ENCODE measurements around the gene MB.

The MB gene

DNA sequence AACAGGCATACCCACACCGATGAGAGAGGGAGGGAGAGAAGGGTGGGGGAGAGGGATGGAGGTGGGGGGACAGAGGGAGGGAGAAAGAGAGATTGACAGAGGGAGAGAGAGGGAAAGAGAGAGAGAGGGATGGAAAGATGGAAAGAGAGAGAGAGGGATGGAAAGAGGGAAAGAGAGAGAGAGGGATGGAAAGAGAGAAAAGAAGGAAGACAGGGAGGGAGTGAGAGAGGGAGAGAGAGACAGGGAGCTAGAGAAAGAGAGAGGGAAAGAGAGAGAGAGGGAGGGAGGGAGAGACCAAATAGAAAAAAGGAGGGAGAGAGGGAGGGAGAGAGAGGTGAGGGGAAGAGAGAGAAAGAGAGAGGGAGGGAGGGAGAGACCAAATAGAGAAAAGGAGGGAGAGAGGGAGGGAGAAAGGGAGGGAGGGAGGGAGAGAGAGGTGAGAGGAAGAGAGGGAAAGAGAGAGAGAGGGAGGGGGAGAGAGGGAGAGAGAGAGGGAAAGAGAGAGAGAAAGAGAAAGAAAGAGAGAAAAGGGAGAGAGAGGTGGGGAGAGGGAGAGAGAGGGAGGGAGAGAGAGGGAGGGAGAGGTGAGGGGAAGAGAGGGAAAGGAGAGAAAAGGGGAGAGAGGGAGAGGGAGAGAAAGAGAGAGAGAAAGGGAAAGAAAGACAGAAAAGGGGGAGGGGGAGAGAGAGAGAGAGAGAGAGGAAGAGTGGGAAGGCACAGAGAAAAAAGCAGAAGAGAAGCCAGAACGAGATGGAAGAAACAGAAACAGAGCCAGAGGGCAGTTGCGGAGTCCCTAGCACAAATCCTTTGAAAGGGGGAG lies 23.8 kb downstream of the MB start:
- no peak for DNase-seq

DNA sequence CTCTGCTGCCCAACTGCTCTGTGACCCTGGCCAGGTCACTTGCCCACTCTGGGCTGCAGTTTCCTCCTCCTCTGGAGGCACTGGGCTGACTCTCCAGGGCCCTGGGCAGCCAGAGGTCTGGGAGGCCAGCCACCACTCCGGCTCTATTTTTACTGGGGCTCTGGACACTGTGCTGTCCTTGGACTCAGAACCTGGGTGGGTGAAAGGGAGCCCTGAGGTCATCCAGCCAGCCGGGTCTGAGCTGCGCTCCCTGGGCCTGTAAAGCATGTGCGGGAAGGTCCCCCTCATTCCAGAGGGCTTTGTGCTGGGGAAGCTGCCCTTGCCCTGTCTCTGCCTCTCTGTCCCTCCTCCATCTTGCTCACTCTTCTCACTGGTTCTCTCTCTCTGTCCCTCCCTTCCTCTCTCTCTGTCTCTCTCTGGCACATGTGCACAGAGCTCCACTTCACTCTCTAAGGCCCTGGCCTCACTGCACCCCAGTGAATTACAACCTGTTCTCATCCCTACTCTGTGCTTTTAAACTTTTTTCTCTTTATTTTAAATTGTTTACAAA lies 24.6 kb downstream of the MB start:
- DNase-seq: no peak

DNA sequence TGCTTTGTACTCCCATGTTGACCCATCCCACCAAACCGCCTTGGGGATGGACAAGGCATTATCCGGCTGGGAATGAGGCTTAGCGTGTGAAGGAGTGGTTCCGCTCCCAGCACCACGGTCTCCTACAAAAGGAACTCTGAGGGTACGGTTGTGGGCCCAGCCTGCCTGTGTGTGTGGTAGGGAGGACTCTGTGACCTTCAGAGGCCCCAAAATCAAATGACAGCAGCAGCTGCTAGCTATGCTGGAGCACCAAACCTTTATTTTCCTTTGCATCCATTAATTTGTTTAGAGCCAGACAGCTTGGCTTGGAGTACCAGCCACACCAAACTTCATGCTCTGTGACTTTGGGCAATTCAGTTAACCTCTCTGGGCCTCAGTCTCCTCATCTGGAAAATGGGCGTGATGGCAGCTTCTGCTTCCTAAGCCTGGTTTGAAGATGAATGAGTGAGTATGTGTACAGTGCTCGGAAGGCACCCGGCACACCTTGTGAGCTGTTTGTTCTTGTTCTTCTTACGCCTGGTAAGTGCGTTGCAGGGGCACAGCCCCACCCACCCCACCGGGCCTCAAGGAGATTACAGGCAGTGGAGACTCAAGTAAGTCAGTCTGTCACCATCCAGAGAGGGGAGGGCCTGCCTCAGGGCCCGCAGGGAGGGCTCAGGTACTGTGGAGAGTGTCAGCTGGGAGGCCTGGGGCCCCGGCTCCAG lies 25.3 kb downstream of the MB start:
- no peak for DNase-seq

DNA sequence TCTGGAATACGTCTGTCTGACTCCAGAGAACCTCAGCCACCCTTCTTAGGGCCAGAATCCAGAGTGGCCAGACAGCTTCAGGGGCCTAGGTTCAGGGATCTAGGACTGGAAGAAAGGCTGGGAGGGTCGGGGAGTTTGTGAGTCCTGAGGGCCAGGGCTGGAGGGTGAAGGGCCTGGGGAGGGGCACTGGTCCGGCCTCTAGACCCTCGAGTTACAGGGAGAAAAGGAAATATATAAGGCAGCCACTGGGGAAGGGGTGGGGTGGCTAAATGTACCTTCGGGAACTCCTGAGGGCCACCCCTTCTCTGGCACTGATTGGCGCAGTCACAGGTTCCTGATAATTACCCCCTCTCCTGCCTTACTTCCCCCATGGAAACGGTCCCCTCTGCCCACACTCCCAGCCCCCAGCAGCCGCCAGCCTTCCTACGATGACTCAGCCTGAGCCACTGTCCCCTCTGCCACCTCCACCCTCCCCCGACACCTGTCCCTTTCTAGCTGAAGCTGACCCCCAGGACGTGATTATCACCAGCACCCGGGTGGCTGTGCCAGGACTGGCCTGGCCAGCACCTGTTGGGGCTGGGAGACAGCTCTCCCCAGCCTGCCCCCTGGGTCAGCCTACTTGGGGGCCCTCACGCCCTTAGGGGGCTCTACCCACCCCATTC lies 26.4 kb downstream of the MB start:
- DNase-seq: no peak

DNA sequence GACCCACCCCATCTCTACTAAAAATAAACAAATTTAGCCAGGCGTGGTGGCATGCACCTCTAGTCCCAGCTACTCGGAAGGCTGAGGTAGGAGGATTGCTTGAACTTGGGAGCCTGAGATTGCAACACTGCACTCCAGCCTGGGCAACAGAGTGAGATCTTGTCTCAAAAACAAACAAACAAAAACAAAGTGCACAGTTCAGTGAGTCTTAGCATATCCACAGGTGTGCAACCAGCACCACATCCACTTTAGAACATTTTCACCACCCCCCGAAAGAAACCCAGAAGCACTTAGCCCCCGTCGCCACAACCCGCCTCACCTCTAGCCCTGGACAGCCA lies 27.4 kb downstream of the MB start:
- no peak for DNase-seq

DNA sequence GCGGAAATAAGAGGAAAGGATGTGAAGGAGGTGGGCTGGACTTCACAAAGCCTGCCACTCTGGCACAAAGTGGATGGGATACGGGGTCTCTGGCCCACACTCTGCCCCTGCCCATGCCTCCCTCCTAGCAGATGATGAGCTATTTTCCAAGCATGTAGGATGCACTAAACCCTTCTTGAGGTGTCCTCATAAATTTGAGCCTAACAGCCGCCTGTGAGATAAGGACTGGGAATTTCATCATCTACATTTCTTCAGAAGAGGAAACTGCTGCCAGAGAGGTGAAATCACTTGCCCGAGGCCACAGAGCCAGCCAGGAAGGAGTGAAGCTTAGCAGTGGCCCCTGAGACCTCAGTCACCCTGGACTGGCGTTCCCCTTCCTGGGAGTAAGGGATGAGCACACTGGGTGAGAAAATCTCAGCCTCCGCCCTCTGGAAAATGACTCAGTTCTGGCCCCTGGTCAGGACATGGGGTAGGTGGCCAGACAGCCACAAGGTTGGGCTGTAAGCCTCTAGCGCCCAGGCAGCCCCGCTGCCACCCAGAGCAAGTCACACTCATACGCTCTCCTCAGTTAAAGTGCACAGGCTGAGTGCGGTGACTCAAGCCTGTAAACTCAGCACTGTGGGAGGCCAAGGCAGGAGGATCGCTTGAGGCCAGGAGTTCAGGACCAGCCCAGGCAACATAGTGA lies 27.9 kb downstream of the MB start:
- DNase-seq: no peak

DNA sequence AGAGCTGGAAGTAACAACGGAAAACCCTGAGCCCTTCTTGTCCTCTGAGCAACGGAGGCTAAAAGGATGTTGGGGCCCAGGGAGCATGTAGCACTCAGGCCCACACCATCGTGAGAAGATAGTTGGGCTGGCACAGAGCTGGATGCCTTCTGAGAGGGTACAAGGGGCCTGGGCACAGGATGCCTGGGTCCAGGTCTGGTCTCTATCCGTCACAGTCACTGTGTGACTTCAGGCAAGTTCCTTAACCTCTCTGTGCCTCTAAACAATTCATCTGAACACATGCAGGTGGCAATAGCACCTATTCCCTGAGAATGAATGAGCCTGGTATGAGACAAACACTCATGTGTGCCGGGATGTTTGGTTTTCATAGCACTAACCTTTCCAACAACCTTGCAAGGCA lies 29.2 kb downstream of the MB start:
- no peak for DNase-seq

DNA sequence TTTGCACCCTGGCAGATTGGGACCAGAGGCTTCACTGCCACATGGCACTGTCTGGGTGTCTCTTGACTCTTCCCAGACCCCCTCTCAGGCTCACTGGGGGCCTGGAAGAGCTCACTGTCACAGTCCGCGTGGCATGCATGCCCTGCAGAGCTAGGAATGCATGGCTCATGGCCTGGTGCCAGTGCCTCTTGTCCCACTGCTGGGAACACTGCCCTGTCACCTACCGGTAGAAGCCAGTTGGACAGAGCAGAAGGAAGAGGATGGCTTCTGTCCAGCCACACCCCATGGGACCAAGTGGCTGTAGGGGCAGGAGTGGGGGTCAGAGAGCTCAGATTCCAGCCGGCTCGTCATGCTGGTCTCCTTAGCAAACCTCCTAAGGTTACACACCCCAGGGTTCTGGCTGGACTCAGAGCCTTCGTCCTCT lies 29.7 kb downstream of the MB start:
- no peak for DNase-seq

DNA sequence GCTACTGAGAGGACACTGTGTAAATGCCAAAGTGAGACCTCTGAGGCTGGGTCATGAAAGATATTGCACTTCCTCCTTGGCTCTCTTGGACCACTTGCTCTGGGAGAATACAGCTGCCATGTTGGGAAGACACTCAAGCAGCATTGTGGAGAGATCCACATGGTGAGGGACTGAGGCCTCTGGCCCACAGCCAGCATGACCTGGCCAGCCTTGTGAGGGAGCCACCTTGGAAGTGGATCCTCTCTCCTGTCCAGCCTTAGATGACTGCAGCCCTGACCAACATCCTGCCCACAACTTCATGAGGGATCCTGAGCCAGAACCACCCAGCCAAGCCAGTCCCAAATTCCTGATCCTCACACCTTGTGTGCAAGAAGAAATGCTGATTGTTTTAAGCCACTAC lies 30.4 kb downstream of the MB start:
- DNase-seq: no peak

DNA sequence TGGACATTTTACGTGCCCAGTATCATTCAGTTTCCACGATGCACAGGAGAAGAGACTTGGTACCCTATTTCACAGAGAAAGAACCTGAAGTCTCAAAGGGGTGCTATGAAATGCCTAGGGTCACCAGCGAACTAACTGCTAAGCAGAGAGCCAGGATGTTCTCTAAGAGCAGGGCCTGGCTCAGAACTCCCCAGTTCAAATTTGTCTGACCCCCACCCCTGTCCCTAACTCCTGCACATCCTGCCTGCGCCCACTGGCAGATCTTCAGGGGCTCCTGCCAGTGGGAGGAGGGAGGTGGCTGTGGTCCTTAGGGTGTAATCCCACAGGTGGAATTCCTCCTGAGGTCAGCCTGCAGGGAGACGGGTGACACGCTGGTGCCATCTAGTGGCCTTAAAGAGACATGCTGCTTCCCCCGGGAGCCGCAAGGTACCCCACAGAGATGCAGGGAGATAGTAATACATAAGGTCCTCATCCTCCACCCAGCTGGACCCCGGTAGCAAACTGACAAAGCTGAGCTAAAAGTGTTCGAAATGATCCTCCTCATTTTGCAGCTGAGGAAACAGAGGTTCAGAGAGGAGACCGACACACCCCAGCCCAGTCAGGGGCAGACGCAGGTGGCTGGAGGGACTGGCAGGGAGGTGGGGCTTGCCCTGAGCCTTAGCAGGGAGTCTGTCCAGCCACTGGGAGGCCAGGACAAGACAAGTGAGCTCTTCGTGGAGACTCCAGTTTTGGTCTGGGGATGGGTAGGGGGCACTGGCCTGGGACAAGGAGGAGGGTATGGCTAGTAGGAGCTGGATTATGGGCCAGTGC lies 34.1 kb downstream of the MB start:
- peak; percentile 41 for DNase-seq

DNA sequence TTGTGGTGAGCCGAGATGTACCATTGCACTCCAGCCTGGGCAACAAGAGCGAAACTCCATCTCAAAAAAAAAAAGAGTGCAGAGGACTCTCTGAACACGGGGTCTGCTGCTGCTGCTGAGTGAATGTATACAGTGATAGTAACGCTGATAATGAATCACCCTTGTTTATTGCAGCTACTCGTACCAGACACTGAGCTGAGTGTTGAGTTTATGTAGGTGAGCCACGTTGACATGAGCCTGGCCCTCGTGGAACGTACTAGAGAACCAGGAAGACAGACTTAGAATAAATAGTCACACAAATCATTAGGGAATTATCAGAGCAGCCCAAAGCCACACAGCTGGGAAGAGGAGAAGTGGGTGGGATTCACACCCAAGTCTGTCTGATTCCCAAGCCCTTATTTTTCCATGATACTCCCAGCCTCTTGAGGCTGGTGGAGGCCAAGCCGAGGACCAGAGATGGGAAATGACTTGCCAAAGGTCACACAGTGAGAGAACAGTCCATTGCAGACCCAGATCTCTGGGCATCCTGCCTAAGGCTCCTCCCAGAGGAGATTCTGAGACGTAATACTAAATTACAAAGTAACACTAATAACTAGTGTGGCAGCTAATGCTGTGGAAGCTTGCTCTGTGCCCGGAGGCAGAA lies 34.8 kb downstream of the MB start:
- no peak for DNase-seq

DNA sequence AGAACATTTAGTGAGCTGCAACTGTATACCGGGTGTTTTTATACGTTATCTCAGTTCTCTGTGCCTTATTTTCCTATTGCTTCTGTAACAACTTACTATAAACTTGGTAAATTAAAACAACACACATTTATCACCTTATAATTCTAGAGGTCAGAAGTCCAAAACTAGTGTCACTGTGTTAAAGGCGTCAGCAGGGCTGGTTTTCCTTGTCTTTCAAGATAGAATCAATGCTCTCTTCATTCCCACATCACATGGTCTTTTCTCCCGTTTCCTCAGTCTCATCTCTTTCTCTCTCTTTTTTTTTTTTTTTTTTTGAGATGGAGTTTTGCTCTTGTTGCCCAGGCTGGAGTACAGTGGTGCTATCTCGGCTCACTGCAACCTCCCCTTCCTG lies 36.1 kb downstream of the MB start:
- DNase-seq: no peak

DNA sequence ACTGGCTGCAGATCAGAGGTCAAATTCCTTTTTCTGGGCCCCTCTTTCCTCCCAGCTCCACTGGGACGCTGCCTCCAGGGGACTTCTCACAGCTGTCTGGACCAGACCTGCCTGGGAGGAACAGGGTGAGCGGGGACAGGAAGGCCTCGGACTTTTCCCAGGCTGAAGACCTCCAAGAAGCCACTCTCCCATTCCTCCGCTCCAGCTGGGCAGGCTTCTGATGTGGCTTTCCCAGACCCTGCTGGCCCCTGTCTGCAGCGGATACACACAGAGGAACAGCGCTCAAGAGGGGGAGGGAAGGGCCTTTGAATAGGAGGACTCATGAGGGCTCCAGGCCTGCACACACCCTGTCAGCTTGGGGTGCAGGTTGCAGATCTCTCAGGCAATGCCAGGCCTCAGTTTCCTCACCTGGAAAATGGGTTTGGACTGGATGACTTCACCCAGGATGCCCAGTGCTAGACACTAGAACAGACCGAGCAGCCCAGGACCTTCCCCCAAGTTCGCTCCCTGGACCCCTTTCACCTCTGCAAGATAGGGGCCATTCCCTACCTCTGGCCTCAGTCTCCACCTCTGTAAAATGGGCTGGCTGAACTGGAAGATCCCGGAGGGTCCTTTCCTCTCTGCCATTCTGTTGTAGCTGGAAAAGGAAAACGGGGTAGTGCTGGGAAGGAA lies 36.6 kb downstream of the MB start:
- DNase-seq: no peak

DNA sequence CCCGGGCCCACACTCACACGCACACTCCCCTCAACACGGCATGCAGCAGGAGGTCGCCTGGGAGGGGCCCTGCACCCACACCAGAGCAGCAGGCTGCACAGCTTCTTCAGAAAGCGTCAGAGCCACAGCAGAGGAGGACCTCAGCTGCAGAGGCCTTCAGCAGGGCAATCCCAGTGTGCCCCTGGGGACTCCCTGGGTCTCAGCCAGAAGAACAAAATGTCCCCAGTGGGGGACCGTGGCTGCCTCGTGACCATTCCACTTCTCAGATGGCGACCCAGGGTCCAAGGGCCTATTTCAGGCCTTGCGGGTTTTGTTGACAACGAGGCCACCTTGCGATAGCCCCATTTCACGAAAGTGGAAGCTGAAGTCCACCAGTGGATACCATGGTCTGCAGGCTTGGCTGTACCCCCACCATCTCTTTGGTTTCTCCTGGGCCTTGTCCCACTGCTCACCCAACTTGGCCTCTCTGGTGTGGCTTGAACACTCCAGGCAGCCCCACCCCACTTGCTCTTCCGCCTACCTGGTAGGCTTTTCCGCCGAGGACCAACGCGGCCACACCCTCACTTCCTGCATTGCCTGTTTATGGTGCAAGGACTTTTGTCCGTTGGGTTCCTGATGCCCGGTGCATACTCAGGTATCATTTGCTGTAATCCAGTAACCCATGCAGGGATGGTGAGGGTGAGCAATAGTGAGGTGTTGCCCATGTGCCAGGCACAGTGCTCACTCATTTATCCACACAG lies 38.1 kb downstream of the MB start:
- no peak for DNase-seq

DNA sequence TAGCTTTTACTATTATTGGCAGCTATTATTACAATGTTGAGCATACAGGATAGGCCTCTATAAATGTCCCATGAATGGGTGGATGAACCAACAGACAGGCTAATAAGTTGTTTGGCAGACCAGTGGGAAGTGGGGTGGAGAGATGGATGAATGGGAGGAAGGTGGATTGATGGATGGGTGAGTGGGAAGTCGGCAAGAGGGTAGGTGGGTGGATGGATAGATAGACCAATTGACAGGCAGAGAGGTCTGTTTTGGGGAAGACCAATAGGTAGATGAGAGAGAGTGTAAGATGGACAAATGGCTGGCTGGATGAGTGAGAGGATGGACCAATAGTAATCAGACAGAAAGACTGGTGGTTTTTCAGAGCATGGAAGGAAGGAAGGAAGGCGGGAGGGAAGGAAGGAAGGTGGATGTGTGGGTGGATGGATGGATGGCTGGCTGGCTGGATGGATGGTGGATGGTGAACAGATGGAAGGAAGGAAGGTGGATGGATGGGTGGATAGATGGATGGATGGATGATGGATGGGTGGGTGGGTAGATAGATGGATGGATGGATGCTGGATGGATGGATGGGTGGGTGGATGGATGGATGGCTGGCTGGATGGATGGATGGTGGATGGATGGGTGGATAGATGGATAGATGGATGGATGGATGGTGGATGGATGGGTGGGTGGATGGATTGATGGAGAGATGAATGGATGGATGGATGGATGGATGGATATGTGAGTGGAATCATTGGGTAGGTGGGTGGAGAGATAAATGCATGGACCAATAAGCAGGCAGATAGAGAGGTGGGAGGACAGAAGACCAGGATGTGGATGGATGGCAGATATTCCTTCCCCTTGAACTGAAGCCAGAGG lies 39.1 kb downstream of the MB start:
- no peak for DNase-seq

DNA sequence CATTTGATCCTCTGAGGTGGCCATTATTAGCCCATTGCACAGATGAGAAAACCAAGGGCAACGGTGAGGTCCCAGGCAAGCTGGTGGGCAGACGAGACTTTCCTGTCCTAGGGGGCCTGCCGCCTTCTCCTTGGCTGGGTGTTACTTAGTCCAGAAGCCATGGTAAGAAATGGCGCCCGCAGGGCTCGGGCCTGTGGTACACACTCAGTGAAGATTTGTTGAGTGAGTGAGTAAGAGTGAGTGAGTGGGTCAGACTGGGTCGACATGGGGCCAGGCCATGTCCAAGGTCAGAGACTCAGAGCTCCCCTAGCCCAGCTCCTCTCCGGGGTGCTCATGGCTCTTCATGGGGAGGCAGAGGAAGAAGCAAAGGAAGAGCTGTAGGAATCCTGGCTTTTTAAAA lies 40.5 kb downstream of the MB start:
- no peak for DNase-seq

DNA sequence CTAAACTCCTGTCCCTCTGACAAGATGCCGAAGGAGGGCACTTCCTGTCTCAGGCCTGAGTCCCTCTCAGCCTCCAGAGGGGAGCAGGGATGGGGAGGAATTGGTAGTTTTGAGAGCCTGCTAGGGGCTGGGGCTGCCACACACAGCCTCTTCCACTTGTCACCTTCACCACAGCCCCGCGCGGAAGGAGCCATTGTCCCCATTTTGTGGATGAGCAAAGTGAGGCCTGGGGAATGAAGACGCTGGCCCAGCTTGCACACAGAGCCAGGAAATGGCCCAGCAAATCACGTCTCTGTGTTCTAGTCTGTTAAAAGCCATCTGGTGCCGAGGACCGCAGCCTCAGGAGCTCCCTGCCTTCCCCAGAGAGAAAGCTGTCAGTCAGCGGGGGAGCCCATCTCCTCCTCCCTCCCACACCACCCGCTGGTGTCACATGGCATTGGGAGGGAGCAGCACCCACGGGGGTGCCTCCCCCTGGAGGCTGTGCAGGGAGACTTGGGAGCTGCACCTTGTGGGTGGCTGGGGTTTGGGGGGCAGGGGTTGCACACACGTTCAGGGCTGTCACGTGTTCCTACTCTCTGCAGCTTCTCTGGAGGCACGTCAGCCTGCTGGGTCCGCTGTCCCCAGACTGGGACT lies 41.9 kb downstream of the MB start:
- DNase-seq: peak; percentile 66

DNA sequence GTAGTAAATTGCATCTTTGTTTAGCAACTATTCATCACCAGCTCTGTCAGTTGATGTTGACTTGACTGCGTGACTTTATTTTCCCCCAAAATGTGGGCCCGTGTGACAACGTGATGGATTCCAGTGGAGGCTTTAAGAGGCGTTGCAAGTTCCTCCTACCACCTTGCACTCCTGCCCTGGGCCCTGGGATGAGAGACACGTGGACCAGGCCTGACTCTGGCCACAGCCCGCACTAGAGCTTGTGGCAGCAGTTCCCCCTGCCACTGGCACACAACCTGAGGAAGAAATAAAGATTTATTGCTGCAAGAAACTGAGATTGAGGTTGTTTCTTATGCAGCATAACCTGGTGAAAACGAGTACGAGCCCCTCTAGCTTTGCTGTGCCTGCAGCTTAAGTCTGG lies 44.6 kb downstream of the MB start:
- DNase-seq: no peak

DNA sequence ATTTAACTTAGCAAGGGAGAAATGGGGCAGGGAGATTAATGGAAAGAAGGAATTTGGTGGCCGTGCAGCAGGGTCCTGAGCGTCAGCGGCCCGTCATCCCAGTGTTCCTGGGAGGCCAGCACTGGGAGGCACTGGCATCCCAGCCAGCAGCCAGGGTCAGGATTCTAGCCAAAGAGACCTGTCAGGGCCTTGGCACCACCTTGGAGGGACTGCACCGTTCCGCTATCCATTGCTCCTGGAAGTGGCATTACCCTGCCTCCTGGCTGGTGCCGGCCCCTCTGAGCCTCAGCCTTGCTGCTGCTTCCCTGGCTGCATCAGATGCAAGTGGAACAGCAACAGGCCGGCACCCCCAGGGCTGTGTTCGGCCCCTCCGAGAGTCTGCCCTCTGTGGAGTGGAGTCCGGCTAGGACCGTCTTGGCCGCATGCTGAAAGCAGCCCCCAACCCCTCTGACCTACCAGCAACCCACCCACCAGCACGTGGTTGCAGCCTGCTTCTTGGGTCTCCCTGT lies 46.4 kb downstream of the MB start:
- DNase-seq: no peak
